Stimulated activated CD4-positive, alpha-beta T cell treated with anti-CD3 and anti-CD28 coated beads, TNF-alpha, amount 100 ng/mL, for 1 hour (primary cell): ENCODE measurements around the gene PC.
"Not testable (repeated sequence)": the region's sequence is repeated elsewhere in the genome, so short reads cannot be mapped to it uniquely, and the experiment has no call there.

Experiments used
- DNase-seq, 3 donors: peaks; one replicate each; pipeline ENCODE4 v3.0.0-alpha.2; 2020; ENCODE audit warnings: low read depth in 3 of 3, low spot score in 1 of 3

PC gene

DNA sequence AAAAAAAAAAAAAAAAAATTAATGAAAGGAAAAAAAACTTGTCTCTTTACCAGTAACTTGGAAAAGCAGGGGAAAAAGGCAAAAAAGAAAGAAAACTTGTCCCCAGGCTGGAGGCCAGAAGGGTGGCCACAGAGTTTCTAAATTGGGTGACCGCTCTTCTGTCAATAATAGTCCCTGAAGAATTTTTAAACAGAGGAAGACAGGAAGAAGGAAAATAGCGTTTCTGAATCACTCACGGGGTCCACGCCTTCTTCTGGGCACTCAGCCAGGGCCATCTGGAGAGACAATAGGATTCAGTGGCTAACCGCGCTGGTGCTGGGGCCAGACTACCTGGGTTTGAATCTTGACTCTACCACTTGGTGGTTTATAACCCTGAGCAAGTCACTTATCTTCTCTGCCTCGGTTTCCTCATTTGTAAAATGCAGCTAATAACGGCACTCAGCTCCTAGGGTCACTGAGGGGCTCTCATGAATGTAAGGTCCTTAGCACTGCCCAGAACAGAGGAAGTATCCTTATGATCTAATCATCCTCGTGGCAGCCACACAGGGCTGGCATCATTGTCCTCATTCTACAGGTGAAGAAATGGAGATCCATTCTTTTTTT lies 23.9 kb upstream of the PC start:
- no peak for DNase-seq

DNA sequence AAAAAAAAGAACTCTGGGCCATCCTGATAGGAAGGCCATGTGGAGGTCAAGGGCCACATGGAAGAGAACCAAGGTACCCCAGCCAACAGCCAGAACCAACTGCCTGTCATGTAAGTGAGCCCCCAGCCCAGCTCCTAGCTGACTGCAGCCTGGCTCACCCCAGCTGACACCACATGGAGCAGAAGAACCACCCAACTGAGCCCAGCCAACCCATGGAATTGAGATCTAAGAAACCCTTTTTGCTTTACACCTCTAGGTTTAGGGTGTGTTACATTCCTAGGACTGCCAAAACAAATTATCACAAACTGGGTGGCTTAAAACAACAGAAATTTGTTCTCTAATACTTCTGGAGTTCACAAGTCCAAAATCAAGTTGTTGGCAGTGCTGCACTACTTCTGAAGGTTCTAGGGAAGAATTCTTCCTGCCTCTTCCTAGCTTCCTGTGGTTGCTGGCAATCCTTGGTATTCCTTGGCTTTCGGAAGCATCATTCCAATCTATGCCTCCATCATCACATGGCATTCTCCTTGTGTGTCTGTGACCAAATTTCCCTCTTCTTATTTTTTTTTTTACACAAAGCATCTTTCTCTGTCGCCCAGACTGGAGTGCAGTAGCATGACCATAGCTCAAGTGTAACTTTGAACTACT lies 21.3 kb upstream of the PC start:
- DNase-seq, result no peak

GRCh38 chr11:66978717-66979116 lies 20.5 kb upstream of the PC start:
- no peak for DNase-seq

GRCh38 chr11:66978229-66978628 lies 20.0 kb upstream of the PC start:
- DNase-seq, result no peak

GRCh38 chr11:66976925-66977324 lies 18.7 kb upstream of the PC start:
- no peak for DNase-seq

GRCh38 chr11:66976028-66976467 lies 17.9 kb upstream of the PC start:
- no peak for DNase-seq

GRCh38 chr11:66975405-66976027 lies 17.3 kb upstream of the PC start:
- DNase-seq, result no peak

DNA sequence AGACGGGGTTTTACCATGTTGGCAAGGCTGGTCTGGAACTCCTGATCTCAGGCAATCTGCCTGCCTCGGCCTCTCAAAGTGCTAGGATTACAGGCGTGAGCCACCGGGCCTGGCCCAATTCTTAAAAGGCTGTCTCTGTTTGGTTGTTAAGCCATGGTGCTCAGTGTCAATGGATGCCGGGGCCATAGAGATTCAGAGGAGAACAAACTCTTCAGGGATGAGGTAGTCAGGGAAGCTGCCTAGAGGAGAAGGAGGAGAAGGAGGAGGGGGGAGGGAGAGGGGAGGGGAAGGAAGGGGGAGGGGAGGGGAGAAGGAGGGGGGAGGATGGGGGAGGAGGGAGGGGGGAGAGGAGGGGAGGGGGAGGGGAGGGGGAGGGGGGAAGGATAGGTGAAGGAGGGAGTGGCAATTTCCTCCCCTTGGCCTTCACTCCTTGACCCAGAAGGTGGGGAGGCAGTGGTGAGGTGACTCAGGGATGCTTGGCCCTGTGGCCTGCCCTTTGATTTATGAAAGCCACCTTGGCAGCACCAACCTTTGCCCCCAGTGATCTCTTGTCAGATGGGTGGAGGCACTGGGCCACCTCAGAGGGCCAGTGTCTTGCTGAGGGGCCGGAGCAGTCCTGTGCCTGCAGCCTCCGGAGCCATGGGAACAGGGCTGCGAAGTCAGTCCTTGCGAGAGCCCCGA lies 16.7 kb upstream of the PC start, which contains the start of gene C11orf86:
Gene C11orf86 (plus strand): TSS at position 581 of the 681 bp plus-strand sequence. CDS start 59 bp downstream, at position 640.
- DNase-seq, result no peak

DNA sequence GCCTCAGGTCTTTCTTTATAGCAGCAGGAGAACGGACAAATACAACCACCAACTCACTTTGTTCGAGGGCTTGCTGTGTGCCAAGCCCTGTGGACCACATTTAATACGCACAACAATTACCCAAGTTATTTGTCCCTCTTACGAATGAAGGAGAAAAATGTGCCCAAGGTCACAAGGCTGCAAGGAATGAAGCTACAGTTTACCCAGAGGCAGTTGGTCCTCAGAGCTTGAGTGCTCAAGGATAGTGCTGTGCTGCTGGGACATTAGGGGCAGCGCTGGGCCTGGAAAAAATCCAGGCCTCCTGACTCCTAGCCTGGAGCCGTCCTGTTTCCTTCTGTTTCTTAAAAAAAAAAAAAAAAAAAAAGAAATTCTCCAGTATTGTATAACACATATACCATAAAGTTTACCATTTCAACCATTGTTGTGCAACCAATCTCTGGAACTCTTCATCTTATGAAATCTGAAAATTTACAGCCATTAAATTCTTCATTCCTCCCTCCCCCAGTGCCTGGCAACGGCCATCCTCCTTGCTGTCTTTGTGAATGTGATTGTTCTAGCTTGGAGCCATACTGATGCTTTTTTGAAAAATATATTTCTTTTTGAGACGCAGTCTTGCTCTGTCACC lies 15.9 kb upstream of the PC start:
- DNase-seq, result no peak

- DNase-seq, result no peak
Measured at GRCh38 chr11:66971488-66971887, 13.3 kb upstream of the PC start.

GRCh38 chr11:66970807-66971442 lies 12.7 kb upstream of the PC start:
- no peak for DNase-seq

- no peak for DNase-seq
Measured at GRCh38 chr11:66970371-66970806, 12.2 kb upstream of the PC start.

GRCh38 chr11:66969584-66970225 lies 11.5 kb upstream of the PC start:
- no peak for DNase-seq

DNA sequence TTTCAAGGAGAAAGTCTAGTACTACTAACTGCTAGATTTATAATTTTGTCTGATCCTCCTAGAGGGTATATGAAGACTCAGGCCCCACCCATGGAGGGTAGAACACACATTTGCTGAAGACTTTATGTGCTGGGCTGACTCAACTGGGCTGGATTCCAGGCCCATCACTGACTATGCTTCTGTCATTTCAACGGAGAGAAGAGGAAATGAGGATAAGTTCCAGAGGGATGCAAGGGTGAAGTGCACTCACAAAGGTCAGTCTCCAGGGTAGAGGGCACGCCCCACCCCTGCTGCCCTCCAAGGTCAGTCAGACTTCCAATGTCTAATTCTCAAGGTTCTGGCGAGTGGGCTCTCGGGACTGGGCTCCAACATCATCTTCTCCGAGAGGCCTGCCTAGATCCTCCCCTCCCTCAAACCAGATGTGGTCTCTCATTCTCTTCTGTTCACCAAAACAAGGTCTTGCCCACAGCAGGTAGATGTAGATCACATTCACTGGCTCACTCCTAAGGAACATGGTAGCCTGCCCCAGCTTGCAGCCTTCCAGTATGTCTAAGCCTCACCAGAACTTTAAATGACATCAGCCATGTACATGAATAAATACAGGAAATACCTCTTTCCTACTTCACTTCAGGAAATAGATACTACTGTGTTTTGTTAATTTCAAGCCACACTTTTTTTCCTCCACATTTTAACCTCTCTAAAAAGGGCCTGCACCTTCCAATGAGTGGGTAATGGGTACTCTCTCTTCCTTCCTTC lies 9.7 kb upstream of the PC start:
- DNase-seq, result no peak

GRCh38 chr11:66966351-66966750 lies 8.2 kb upstream of the PC start:
- DNase-seq, result no peak

GRCh38 chr11:66964495-66964894 lies 6.3 kb upstream of the PC start:
- DNase-seq, result no peak

DNA sequence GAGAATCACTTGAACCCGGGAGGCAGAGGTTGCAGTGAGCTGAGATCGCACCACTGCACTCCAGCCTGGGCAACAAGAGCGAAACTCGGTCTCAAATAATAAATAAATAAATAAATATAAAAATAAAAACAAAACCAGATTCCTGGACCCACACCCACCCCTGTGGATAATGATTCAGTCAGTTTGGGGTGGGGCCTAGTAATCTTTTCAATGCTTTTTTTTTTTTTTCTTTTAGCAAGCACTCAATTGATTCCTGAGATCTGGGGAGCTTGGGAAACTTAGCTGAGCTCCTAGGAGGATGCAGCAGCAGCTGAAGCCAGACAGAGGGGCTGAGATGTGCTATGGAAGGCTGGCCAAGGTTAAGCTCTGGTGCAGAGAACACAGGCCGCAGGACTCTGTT lies 4.6 kb upstream of the PC start:
- DNase-seq, result no peak

- DNase-seq, result no peak
Measured at GRCh38 chr11:66962247-66962646, 4.1 kb upstream of the PC start.

- DNase-seq, result not testable (repeated sequence)
Measured at GRCh38 chr11:66961691-66962213, 3.6 kb upstream of the PC start.

- DNase-seq, result no peak
Measured at GRCh38 chr11:66958956-66959274, 732 bp upstream of the PC start.
